GM18520 (cell line): Measurements from ENCODE around the gene STXBP1.

ENCODE experiments used
- ATAC-seq: cut with Tn5 transposase; IDR thresholded peaks from one replicate; pipeline ENCODE4 v1.9.1; 2021; ENCODE audit not compliant: unreplicated experiment

The STXBP1 gene

DNA sequence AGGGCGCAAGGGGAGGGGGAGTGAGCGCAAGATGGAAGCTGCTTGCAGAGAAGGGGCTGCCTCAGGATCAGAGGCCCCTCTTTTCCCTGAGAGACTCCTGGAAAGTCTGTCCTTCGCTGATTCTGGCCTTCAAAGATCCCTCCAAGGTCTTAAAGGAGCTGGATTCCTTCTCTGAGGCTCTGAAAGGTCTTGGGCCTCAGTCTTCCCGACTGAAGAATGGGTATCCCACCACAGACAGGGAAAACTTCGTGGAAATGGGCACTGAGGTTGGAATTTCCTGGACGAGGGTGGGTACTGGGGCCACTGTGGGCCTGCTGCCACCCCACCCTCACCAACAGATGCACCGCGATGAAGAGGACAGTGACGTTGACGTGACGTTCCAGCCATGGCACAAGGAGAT, 100.3 kb downstream of the STXBP1 start:
- no peak for ATAC-seq

DNA sequence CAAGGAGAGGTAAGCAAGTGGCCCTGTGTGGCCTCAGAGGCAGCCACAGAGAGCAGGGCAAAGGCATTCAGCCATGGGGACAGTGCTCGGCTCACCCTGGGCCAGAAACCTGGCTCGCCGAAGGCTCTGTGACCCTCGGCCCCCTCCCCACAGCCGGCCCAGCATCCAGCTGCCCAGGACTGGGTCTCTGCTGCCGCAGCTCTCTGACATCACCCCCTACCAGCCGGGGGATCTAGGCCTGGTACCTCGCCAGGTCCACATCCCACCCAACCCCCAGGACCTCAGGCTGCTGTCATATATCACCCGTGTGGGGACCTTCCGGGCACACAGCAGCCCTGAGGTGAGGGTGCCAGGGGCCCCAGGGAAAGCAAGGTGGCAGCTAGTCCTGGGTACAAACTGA, 100.8 kb downstream of the STXBP1 start:
- no peak for ATAC-seq

DNA sequence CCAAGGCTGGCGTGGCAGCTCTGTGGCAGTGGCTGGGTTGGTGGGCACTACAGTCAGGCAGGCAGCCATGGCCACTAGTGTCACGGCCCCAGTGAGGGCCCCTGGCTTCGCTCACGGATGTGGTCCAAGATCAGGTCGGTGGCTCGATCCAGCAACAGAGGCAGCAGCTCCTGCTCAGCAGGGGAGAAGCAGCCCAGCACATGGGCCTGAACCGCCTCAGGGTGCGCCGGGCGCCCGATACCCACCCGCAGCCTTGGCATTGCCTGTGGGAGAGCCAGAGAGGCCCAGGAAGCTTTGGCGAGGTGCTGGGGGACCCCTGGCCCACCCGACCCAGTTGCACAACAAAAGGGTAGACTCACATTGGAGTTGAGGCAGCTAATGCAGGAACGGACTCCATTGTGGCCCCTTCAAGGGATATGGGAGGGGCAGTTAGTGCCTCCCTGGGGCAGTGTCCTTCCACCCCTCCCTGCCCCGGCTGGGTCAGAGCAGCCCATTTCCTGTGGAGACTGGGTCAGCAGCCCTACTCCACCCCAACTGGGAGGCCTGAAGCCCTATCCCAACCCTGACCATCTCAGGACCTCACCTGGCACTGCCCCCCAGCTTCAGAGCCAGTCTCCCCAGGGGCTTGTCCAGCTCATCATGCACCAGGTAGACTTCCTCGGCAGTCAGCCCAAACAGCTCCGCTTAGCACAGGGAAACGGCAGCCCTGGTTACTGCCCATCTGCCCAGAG, 102.1 kb downstream of the STXBP1 start:
- no peak for ATAC-seq

DNA sequence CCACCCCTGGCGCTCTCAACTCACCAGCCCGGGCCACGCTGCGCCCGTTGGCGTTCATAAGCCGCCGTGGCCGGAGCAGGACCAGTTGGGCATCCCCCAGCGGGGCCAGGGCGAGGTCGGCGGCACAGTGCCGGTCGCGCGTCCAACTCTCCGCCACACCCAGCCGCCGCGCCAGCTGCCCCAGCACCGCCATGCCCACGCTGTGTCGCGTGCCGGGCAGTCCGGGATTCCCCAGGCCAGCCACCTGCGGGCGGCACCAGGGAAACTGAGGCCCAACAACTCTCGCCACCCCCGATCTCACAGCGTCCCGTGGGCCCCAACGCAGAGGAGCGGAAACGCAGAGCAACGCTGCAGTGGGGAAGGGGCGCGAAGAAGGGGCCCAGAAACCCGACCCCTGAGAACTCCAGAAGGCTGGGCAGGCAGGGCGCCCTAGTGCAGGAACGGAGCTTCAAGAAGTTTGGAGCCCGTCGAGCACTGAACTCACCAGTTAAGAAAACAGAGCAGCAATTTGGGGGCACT, 102.9 kb downstream of the STXBP1 start:
- no peak for ATAC-seq

DNA sequence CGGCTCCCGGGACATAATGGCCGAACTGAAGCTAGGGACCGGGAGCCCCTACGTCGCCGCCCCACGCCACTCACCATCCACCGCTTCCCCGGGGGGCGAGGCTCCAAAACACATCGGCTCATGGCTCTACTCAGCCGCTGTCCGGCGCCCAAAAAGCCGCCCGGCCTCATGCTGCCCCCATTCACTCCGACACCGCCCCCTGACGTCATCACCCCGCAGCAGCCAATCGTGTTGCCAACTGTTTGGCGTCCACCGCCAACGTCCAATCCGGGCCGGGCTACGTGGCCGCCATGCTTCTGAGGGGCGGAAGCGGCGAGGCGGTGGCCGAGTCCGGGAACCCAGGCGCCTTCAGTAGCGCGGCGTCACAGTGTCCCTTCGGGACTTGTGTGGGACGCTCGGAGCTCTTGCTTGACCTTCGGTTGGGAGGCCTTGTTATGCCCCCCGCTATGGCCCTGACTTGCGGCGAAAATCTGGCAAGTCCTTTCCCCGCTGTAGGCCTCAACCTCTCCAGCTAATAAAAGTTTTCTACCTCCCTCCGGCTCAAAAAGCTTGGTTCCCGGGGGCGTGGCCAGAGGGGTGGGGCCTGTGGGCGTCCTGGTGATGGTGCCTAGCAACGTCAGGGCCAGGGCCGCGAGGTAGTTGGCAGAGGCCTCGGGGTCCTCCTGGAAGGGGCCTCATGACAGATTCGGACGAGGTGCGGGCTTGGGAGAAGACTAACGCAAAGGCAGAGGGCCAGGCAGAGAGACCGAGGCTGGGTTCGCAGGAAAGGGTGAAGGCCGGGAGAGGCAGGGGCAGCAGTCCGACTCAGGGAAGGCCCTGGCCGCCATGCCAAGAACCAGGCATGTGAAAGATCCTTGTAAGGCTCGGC, 103.6 kb downstream of the STXBP1 start, which contains the start of the genes PTRH1 and TTC16:
TSS of gene PTRH1 (minus strand) at position 194 of the 868 bp plus-strand sequence. CDS start at position 170, 24 bp downstream.
TSS of gene TTC16 (plus strand) at position 610 of the 868 bp plus-strand sequence. CDS start at position 677, 67 bp downstream.
- peak; percentile 84 for ATAC-seq

DNA sequence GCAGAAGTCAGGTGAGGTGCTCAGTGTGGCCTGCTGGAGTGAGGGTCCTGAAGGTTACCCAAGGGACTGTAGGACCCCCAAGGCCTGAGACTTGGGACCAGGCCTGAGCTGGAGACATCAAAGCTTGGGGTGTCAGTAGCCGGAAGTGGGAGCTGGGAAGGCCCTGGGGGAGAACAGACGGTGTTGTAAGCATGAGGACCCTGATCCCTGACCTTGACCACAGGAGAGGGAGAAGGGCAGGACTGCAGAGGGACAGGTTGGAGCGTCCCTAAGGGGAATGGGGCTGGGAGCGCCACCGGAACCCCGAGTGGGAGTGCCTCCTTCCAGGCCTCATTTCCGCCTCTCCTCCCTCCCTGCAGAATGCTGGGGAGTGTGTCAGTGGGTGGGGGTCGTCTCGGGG, 104.3 kb downstream of the STXBP1 start:
- no peak for ATAC-seq

DNA sequence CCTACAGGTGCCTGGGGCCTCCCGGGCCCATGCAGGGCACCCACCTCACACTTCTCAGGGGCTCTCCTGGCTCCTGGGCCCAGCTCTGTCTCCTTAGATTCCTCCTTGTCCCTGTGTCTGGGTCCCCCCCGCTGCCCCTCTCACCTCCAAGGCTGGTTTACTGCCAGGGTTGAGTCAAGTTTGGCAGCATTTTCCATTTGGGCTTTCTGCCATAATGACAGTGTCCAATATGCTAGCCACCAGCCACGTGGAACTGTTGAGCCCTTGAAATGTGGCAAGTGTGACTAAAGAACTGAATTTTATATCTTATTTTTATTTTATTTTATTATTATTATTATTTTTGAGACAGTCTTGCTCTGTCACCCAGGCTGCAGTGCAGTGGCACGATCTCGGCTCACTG, 105.7 kb downstream of the STXBP1 start:
- ATAC-seq, result no peak

DNA sequence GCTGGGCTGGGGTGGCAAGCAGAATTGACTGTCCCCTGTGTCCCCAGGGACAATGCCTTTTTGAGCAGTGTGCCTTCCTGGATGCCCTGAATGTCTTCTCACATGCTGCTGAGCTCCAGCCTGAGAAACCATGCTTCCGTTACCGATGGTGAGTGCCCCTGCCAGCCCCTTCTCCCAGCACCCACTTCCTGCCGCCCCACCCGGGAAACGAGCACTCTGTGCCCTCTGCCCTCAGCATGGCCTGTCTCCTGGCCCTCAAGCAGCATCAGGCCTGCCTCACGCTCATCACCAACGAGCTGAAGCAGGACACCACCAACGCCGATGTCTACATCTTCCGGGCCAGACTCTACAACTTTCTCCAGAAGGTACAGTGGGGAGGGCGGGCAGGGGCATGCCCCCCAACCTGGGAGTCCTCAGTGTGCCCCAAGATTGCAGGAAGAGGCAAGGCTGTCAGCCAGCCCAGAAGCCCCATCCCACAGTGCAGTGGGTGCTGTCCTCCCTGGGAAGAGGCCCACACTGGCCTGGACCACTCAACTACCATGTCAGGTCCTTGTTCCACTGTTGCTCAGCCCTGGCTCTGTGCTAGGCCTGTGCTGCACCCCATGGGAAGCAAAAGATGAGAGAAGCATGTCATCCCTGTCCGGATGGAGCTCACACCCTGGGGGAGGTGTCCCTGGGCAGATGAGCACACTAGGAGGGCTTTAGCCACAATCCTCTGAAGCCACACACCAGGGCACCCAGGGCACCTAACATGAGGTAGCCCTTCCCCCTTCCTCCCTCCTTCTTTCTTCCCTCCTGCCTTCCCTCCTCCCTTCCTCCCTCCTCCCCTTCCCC, 108.2 kb downstream of the STXBP1 start:
- no peak for ATAC-seq

DNA sequence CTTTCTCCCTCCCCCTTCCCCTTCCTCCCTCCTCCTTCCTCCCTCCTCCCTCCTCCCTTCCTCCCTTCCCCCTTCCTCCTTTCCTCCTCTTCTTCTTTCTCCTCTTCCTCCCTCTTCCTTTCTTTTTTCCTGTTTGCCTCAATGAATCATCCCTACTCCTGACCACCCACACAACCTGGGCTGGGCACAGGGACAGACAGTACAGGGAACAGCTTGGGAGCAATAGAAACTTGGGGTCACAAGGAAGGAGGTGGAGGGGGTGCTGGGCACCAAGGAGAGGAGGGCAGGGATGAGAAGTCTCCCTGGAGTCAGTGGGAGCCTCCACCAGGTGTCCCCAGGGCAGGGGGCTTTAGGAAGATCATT, 108.8 kb downstream of the STXBP1 start:
- ATAC-seq, result no peak

DNA sequence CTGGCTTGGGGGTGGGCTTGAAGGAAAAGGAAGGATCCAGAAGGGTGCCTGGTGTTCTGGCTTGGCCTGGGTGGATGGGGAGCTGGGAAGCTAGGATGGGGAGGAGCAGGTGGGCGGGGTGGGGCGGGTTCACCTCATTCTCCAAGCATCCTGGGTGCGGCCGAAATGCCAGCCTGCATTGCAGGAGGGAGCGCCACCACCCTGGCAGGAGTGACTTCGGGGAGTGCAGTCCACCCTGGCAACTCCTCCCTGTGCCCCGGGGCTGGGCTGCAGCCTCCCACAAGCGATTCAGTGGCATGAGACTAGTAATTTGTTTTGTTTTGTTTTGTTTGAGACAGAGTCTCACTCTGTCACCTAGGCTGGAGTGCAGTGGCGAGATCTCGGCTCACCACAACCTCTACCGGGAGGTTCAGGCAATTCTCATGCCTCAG, 109.3 kb downstream of the STXBP1 start:
- no peak for ATAC-seq

DNA sequence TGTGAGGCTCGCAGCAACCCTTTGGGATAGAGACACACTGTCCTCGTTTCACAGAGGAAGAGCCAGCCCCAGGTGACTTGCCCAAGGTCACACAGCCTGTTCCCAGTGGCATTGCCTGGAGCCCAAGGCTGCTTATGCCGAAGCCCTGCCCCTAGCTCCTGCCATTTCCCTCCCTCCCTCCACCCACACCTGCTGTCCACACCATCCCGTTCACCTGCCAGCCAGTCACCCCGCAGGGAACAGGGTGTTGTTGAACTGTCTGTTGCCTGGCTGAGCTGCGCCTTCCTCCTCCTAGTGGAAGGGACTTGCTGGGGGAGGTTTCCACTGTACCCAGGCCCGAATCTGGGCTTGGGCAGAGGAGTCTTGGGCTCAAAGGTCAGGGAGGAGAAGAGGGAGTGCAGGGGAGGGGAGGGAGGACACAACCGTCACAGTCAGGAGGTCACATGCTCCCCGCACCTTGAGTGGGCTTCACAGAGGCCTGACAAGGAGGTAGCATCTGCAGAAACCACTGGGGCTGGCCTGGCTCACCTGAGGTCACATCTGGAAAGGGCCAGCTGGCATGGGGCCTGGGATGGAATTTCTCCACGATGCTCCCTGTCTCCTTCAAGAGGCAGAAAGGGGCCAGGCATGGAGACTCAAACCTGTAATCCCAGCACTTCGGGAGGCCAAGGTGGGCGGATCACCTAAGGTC, 110.1 kb downstream of the STXBP1 start:
- no peak for ATAC-seq

DNA sequence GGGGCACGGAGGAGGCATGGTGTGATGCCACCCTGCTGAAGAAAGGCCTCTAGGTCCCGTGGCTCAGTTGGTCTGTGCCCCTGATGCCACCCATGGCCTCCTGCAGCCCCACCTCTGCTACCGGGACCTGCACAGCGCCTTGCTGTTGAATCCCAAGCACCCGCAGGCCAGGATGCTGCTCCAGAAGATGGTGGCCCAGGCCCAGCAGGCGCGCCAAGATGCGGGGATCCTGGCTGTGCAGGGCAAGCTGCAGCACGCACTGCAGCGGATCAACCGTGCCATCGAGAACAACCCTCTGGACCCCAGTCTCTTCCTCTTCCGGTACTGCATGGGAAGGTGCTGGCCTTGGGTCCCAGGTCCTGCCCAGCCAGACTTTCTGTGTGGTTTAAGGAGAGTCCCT, 110.9 kb downstream of the STXBP1 start:
- no peak for ATAC-seq

DNA sequence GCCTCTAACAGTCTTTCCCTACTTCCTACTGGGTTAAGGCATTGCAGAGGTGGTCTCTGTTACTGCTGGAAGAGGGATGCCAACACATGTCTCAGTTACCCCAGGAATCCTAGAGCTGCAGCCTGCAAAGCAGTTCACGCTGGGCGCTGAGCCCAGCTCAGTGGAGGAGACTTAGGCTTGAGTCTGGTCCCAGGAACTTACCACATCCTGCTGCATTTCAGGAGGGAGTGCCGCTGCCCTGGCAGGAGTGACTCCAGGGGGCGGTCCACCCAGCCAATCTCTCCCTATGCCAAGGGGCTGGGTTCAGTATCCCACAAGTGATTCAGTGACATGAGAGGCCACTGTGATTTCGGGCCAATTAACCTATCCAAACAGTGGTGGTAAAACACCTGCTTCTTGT, 111.4 kb downstream of the STXBP1 start:
- ATAC-seq, result no peak

DNA sequence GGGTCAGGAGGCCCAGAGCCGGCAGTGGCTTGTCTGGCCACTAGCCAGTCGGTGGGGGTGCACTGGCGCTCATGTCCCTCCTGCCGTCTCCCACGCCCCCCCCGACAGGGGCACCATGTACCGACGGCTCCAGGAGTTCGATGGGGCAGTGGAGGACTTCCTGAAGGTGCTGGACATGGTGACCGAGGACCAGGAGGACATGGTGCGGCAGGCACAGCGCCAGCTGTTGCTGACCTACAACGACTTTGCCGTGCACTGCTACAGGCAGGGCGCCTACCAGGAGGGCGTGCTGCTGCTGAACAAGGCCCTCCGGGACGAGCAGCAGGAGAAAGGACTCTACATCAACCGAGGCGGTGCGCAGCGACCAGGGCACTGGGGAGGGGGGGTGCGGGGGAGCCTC, 111.9 kb downstream of the STXBP1 start:
- no peak for ATAC-seq

DNA sequence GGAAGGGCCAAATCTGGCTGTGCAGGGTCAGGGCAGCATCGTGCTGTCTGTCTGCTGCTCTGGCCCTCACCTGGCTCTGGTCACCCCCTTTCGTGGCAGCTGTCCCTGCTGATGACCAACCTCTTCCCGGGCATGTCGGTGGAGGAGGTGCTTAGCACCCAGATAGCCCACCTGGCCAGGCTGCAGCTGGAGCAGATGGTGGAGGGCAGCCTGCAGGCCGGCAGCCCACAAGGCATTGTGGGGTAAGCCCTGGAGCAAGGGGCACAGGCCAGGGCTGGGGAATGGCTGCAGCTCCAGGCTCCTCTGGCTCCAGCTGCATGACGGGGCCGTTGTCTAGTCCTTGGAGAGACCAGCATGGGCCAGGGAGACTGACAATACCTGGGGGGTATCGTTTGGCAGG, 114.8 kb downstream of the STXBP1 start:
- ATAC-seq, result no peak

DNA sequence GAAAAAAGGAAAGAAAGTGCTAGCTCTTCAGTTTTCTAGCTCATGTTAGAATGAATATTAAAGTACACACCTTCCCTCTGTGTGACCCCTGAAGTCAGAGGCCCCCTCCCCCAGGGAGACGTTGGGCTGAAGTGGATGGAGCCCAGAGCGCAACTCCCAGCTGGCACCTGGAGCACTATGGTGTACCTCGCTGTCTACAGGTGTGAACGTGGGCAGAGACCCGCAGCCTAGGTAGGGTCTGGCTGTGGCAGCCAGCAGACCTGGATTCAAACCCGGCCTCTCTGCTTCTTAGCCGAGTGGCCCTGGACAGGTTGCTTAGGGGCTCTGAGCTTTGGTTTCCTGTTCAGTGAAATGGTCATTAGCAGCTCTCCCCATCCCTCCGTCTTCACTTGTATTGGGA, 116.7 kb downstream of the STXBP1 start:
- ATAC-seq, result no peak

DNA sequence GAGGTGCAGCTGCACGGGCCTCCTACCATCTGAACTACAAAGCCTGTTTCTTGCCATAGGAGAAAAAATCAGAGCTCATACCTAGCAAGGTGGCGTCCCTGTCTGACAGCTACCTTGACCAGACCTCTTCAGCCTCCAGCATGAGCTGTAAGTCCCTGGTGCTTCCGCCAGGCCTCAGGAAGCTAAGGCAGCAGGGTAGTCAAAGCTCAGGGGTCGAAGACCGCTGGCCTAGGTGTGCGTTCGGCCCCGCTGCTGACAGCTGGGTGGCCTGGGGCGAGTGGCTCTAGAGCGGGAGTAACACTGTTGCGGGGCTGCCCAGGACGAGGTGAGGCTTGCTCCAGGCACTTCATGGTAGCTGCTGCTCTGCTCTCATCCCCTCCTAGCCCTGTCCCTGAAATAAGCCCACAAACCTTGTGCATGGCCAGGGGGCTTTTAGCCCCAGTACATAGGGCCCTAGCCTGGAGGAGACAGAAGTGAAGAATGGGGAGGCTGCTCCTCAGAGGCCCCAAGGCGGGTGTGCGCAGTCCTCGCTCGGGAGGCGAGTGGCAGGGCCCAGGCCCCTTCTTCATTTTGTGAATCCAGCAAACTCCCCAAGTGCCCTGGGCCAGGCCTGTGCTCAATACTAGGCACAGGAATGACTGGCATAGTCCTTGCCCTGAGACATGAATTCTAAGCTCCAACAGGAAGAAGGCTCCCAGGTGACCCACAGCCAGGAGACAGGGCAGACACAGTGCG, 117.6 kb downstream of the STXBP1 start:
- no peak for ATAC-seq

DNA sequence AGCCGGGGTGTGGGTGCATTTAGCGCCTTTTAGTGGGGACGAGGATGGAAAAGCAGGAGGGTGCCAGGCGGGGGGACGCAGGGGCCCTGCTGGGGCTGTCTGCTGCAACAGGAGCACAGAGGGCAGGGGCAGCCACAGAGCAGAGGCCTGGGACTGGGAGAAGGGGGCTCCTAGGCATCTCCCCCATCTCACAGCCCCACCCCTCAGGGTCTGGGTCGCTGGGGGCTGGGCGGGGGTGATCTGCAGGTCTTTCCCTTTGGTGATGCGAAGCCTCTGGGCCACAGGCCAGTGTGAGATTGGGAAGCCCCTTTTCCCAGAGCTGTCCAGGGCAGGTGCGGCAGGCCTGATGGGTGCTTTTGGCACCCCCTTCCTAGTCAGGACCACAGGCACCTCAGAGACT, 118.2 kb downstream of the STXBP1 start:
- no peak for ATAC-seq

DNA sequence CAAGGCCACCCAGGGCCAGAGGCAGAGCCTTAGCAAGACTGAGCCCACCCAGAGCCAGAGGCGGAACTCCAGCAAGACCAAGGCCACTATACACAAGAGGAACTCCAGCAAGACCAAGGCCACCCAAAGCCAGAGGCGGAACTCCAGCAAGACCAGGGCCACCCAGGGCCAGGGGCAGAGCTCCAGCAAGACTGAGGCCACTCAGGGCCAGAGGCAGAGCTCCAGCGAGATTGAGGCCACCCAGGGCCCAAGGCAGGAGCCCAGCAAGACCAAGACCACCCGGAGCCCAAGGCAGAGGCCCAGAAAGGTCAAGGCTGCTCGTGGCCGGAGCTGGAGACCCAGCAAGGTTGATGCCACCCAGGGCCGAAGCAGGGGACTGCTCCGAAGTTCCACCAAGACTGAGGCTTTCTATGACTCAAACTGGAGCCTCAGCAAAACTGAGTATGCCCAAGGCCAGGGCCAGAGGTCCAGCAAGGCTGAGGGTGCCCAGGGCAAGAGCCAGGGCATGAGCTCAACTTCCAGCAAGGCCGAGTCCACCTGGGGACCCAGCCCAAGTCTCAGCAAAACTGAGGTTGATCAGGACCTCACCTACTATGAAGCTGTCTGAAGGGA, 118.8 kb downstream of the STXBP1 start:
- no peak for ATAC-seq
